MCF 10A (cell line): ENCODE results near the gene LCP2. TPM values are rescaled to one million over a fixed set of nuclear protein-coding genes. Genes with fewer than 3 reads are reported as not detected.

Source experiments
- BruUV-seq: library from RNA; stranded (reverse); fragments of 400-500 nt; replicated peaks from 2 replicates; lab custom pipeline; 2021; lab: Mats Ljungman, UMichigan
- CTCF ChIA-PET: fragments of 300-600 bp; sonication (Branson Sonifier 250); formaldehyde crosslinking; extraction: SDS; loops from one replicate; lab custom pipeline; 2021; ENCODE audit warnings: antibody characterized with exemption, inconsistent platforms; lab: Yijun Ruan, JAX
- POLR2A ChIA-PET: fragments of 300-600, 350-650 bp; sonication (Branson Sonifier 250); formaldehyde crosslinking; extraction: SDS; loops from one replicate; lab custom pipeline; 2020; ENCODE audit warnings: antibody characterized with exemption, inconsistent platforms; lab: Yijun Ruan, JAX
- DNase-seq: peaks from one replicate; pipeline ENCODE4 v3.0.0-alpha.2; 2018; ENCODE audit not compliant: unreplicated experiment
- H3K27ac Mint-ChIP-seq: one replicate; pipeline ENCODE4 v1.8.0; 2022; ENCODE audit warnings: mild to moderate bottlenecking, low read depth, mixed read lengths; ENCODE audit not compliant: unreplicated experiment
- H3K27me3 Mint-ChIP-seq: one replicate; pipeline ENCODE4 v1.8.0; 2022; ENCODE audit warnings: mixed read lengths; ENCODE audit not compliant: insufficient read depth, unreplicated experiment
- H3K36me3 Mint-ChIP-seq: one replicate; pipeline ENCODE4 v1.8.0; 2022; ENCODE audit warnings: mild to moderate bottlenecking, moderate library complexity, mixed read lengths; ENCODE audit not compliant: insufficient read depth, unreplicated experiment
- H3K4me1 Mint-ChIP-seq: one replicate; pipeline ENCODE4 v1.8.0; 2022; ENCODE audit warnings: mixed read lengths; ENCODE audit not compliant: insufficient read depth, unreplicated experiment
- H3K4me3 Mint-ChIP-seq: one replicate; pipeline ENCODE4 v1.8.0; 2022; ENCODE audit warnings: mild to moderate bottlenecking, moderate library complexity, mixed read lengths; ENCODE audit not compliant: unreplicated experiment
- H3K9me3 Mint-ChIP-seq: one replicate; pipeline ENCODE4 v1.8.0; 2022; ENCODE audit warnings: mixed read lengths; ENCODE audit not compliant: unreplicated experiment
- intact Hi-C: fragments of 100-400 bp; cut with micrococcal nuclease; formaldehyde crosslinking; loops from 2 replicates; pipeline ENCODE4 v1.14.1; 2022
- total RNA-seq: library from RNA; stranded (reverse); gene quantifications from 2 replicates; pipeline ENCODE4 v1.2.3, GENCODE V29; 2022
- TF ChIP-seq, protein P1 (sequence below): fragments of 200-600 bp; IDR thresholded peaks from one replicate; pipeline ENCODE4 v1.8.0; 2022; ENCODE audit warnings: antibody characterized with exemption, mild to moderate bottlenecking; ENCODE audit not compliant: unreplicated experiment

The LCP2 gene
- total RNA-seq, 1 experiment from 2014 or later, result not detected

DNA sequence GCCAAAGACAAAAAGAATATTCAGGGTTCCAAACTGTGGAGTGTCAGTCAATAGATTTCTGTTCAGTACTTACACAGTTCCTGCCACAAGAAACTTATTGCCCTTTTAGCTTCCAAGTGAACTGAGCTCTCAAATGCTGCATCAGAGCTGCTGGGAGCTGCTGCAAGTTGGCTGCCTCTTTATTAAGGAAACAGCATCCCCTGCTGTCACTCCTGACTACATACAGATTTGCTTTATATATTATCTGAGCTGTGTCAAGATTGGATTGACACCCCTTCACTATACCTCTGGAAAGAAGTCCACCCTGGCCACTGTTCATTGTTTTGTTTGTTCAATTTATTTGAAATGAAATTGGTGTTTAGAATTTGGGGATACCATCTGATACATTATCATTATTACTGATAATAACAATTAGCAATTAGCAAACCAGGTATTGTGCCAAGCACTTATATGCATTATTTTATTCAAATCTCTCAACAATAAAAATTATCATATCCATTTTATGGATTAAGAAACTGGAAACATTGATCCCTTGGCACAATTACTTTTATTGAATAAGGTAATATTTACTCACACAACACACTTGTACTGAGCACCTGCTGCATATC is 81.2 kb downstream of the LCP2 start:
- intact Hi-C loops, result loop anchor here (1.0 to 5.0 kb wide), 4 partner anchors 34 to 516 kb away; partner anchors contain the start of gene INSYN2B
- no peaks in the 10 kb centered on the region for H3K9me3 Mint-ChIP-seq
- TF ChIP-seq, protein P1, sequence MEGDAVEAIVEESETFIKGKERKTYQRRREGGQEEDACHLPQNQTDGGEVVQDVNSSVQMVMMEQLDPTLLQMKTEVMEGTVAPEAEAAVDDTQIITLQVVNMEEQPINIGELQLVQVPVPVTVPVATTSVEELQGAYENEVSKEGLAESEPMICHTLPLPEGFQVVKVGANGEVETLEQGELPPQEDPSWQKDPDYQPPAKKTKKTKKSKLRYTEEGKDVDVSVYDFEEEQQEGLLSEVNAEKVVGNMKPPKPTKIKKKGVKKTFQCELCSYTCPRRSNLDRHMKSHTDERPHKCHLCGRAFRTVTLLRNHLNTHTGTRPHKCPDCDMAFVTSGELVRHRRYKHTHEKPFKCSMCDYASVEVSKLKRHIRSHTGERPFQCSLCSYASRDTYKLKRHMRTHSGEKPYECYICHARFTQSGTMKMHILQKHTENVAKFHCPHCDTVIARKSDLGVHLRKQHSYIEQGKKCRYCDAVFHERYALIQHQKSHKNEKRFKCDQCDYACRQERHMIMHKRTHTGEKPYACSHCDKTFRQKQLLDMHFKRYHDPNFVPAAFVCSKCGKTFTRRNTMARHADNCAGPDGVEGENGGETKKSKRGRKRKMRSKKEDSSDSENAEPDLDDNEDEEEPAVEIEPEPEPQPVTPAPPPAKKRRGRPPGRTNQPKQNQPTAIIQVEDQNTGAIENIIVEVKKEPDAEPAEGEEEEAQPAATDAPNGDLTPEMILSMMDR, result peak; percentile 76
- no peak overlapping the region for H3K27ac Mint-ChIP-seq
- BruUV-seq, result no TSS peak
- no peak overlapping the region for H3K4me3 Mint-ChIP-seq
- CTCF ChIA-PET, result interaction anchor here (0.5 to 4.8 kb wide), 37 partner anchors 9 to 1507 kb away, joined by 3 to 100 read pairs (median 3); partner anchors contain the start of gene SPDL1
- H3K4me1 Mint-ChIP-seq, result peaks cover 6% of the 10 kb centered on the region
- POLR2A ChIA-PET, result interaction anchor here (0.6 kb wide), 2 partner anchors 514 to 632 kb away, joined by 3 read pairs; no protein-coding TSS in a partner anchor
- DNase-seq, result peak; percentile 68
- H3K27me3 Mint-ChIP-seq, result no peaks in the 10 kb centered on the region
- H3K36me3 Mint-ChIP-seq, result no peaks in the 10 kb centered on the region

DNA sequence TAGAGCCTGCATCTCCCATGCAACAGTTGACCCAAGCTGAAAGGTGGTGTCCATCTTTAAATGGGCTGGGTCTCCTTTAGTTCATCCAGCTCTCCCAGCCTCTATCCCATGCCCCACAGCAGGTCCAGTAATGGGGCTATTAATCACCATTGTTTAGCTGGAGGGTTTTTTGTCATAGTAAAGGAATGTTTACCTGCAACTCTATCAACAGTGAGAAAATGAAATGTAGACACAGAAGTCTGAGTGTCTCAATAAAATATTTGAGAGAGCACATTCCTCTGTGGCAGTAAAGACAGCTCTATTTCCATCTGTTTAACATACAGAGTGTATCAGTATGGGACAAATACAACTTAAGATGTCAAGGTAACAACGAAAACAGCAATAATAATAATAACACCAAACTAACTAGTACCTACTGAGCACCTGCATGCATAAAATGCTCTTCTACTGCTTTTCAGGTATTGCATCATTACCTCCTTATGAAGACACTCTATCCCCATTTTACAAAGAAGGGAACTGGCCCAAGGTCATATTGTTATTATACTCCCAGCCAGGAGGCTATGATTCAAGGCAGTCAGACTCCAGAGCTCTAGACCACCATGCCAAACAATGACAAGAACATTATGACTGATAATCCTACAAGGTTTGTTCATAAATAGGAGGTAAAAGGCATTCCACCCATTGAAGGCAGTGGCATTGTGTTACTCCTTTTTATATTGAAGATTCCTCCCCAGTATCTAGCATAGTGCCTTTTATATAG is 85.8 kb downstream of the LCP2 start:
- Mint-ChIP-seq H3K4me1 (peaks cover 6% of the 10 kb centered on the region), H3K36me3 (no peaks in the 10 kb centered on the region), H3K4me3 (no peak overlapping the region), H3K9me3 (no peaks in the 10 kb centered on the region), H3K27me3 (no peaks in the 10 kb centered on the region), H3K27ac (no peak overlapping the region)
- ChIA-PET CTCF (interaction anchor here (0.6 to 5.9 kb wide), 12 partner anchors 11 to 1928 kb away, joined by 3 to 41 read pairs (median 7); partner anchors contain the start of gene INSYN2B), POLR2A (interaction anchor here (0.5 to 1.2 kb wide), 4 partner anchors 12 to 531 kb away, joined by 3 to 4 read pairs (median 3); no protein-coding TSS in a partner anchor)
- DNase-seq, result peak; percentile 13
- no TSS peak for BruUV-seq
- intact Hi-C loops, result loop anchor here (1.0 kb wide), 1 partner anchor 111 kb away; no protein-coding TSS in a partner anchor
- TF ChIP-seq, protein P1, result no peak

DNA sequence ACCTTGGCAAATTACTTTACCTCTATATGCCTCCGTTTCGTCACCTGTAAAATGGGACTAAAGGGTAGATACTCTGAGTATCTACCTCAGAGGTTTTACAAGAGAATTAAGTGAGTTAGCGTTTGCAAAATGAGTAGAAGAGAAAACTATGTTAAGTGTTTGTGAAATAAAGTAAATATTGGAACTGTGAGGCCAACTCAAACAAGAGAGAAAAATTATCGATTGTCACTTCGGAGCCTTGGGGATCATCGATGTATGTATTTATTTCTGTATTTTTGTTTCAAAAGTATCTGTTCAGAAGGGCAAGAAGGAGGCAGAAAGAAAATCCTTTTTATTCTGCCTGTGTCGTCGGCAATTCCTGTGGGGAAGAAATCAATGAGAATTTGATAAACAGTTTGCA is 90.6 kb downstream of the LCP2 start:
- Mint-ChIP-seq H3K36me3 (no peaks in the 10 kb centered on the region), H3K27me3 (peaks cover 26% of the 10 kb centered on the region), H3K9me3 (no peaks in the 10 kb centered on the region), H3K27ac (no peak overlapping the region), H3K4me3 (no peak overlapping the region), H3K4me1 (peaks cover 4% of the 10 kb centered on the region)
- no TSS peak for BruUV-seq
- intact Hi-C loops, result no loop called here
- ChIA-PET POLR2A (no interaction called here), CTCF (interaction anchor here (0.6 to 1.5 kb wide), 3 partner anchors 14 to 300 kb away, joined by 4 to 9 read pairs (median 4); no protein-coding TSS in a partner anchor)
- TF ChIP-seq, protein P1, result no peak
- DNase-seq, result no peak

DNA sequence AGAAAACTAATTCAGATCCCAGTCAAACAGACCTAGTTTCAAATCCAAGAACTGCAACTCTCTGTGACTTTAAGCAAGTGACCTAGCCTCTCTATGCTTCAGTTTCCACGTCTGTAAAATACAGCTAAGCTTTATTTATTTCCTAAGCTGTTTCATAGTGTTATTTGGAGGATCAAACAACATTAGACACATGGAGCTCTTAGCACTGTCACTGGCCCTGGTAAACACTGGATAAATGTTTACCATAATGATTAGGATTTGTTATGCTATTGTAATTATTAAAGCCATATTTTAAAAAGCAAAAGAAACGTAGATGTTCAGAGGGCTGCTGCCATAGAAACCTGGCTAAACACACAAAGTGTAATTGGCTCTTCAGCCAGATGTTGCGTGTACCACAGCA is 91.4 kb downstream of the LCP2 start:
- H3K4me1 Mint-ChIP-seq, result no peaks in the 10 kb centered on the region
- no peak overlapping the region for H3K4me3 Mint-ChIP-seq
- TF ChIP-seq, protein P1, result no peak
- BruUV-seq, result no TSS peak
- intact Hi-C loops, result no loop called here
- H3K36me3 Mint-ChIP-seq, result no peaks in the 10 kb centered on the region
- H3K27me3 Mint-ChIP-seq, result peaks cover 29% of the 10 kb centered on the region
- ChIA-PET POLR2A (interaction anchor here (0.6 to 0.8 kb wide), 3 partner anchors 12 to 505 kb away, joined by 3 read pairs; no protein-coding TSS in a partner anchor), CTCF (interaction anchor here (0.6 to 2.9 kb wide), 7 partner anchors 9 to 1425 kb away, joined by 3 to 12 read pairs (median 3); no protein-coding TSS in a partner anchor)
- H3K27ac Mint-ChIP-seq, result no peak overlapping the region
- DNase-seq, result no peak
- H3K9me3 Mint-ChIP-seq, result no peaks in the 10 kb centered on the region
